PC-3 (cell line): ENCODE measurements around the gene MUC3A.
"Not testable (repeated sequence)": the region's sequence is repeated elsewhere in the genome, so short reads cannot be mapped to it uniquely, and the experiment has no call there.

Experiments used
- CTCF ChIP-seq: fragments of 300-600 bp; sonication (generic); conservative IDR thresholded peaks from 2 replicates; pipeline ENCODE4 v1.5.1; 2017; ENCODE audit warnings: antibody characterized with exemption, low read depth, mild to moderate bottlenecking, low read length
- EZH2 ChIP-seq: fragments of 300-600 bp; sonication (generic); IDR thresholded peaks from one replicate; pipeline ENCODE4 v1.6.1; 2017; ENCODE audit warnings: antibody characterized with exemption, mild to moderate bottlenecking, low read length; ENCODE audit not compliant: unreplicated experiment
- EZH2phosphoT487 ChIP-seq: fragments of 300-600 bp; sonication (generic); IDR thresholded peaks from 2 replicates; pipeline ENCODE4 v1.6.1; 2018; ENCODE audit warnings: mild to moderate bottlenecking, antibody characterized with exemption, low read length, borderline replicate concordance

- not testable (repeated sequence) for TF ChIP-seq CTCF, EZH2phosphoT487, EZH2
Measured at GRCh38 chr7:100985033-100985797, 35.9 kb downstream of the MUC3A start.
